Stimulated activated CD4-positive, alpha-beta T cell treated with anti-CD3 and anti-CD28 coated beads, TNF-alpha, amount 100 ng/mL, for 48 hours (primary cell): ENCODE results near the gene DYNC2LI1.

Source experiments
- DNase-seq, 3 donors: peaks; one replicate each; pipeline ENCODE4 v3.0.0-alpha.2; 2020; ENCODE audit warnings: low read depth in 3 of 3

Gene DYNC2LI1

DNA sequence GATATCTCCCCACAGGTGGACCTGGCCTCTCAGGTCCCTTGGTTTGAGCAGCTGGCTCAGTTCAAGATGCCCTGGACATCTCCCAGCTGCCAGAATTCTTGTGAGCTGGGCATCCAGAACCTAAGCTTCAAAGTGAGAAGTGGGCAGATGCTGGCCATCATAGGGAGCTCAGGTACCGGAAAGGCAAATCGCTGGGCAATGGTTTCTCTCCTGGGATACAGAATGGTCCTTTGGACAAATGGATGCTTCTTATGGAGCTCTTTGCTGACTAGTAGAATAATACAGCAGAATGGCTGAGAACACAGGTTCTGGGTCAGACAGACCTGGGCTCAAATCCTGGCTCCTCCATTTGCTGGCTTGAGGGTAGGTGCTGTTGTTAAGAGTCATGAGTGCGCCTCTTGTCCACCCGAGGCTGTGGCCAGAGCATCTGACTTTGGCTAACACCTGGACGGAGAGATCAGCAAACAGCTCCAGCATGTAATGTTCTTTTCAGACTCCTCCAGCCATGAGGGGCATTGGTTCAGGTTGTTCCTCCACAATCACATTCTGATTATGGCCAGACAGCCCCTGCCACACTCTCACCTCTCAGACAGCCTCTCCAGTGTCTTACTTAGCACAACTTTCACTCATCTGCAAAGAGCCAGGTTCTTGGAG, 72.4 kb downstream of the DYNC2LI1 start:
- no peak for DNase-seq

DNA sequence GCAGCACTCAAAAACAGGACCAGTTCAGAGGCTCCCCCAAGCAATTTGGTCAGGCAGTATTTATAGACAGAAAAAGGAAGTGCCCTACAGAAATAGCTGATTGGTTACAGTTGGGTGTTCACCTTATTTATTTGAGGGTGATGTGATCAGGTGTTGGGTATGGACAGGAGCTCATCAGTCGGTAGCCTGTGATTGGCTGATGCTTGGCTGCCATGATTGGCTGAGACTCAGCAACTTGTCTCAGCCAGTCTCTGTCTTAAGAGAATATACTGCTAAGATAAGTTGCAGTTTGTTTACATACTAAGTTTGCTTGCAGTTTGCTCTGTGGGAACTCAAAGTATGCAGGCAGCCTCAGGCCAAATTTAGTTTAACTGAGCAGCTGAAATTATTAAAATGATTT, 74.4 kb downstream of the DYNC2LI1 start:
- DNase-seq, result no peak

DNA sequence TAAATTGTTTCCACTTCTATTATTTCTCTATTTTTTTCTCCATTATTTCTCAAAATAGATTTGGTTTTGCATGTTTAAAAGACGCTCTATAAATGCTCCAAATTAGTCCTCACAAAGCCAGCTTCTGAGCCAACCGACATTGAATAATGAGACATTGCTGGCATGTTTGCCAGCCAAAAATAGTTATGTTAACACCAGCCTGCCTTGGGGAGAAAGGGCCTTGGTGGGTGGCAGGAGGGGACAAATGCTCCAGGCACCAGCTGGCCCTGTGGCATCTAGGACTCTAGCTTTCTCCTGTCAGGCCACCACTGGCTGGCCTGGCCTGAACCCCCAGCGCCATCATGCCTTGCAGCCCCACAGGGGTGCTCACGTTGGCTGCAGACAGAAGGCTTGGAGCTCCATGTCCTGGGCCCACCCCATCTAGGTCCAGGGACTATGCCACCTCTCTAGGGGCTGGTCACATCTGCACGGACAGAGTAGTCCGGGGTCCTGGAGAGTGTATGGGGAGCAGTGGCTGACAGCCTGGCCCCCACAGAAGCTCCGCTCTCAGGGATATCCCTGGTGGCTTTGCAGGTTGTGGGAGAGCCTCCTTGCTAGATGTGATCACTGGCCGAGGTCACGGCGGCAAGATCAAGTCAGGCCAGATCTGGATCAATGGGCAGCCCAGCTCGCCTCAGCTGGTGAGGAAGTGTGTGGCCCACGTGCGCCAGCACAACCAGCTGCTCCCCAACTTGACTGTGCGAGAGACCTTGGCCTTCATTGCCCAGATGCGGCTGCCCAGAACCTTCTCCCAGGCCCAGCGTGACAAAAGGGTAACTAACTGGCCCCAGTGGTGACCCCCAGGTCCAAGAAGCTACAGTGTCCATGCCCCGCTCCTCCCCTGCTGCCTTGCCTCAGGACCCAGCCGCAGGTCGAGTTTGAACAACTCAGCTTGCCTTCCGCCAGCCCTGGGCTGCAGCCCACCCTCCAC, 77.5 kb downstream of the DYNC2LI1 start:
- no peak for DNase-seq

DNA sequence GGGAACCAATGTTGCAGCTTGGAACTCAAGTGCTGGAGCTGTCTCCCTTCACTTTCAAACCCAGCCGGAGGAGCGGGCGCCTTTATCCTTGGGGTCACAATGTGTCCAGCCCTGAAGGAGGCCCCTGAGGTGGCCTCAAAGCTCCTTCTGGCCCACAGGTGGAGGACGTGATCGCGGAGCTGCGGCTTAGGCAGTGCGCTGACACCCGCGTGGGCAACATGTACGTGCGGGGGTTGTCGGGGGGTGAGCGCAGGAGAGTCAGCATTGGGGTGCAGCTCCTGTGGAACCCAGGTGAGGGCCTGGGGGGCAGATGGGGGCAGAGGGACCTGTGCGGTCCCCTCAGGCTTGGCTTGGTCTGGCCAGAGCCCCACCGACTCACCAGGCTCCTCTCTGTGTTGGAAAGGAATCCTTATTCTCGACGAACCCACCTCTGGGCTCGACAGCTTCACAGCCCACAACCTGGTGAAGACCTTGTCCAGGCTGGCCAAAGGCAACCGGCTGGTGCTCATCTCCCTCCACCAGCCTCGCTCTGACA, 78.4 kb downstream of the DYNC2LI1 start:
- no peak for DNase-seq

DNA sequence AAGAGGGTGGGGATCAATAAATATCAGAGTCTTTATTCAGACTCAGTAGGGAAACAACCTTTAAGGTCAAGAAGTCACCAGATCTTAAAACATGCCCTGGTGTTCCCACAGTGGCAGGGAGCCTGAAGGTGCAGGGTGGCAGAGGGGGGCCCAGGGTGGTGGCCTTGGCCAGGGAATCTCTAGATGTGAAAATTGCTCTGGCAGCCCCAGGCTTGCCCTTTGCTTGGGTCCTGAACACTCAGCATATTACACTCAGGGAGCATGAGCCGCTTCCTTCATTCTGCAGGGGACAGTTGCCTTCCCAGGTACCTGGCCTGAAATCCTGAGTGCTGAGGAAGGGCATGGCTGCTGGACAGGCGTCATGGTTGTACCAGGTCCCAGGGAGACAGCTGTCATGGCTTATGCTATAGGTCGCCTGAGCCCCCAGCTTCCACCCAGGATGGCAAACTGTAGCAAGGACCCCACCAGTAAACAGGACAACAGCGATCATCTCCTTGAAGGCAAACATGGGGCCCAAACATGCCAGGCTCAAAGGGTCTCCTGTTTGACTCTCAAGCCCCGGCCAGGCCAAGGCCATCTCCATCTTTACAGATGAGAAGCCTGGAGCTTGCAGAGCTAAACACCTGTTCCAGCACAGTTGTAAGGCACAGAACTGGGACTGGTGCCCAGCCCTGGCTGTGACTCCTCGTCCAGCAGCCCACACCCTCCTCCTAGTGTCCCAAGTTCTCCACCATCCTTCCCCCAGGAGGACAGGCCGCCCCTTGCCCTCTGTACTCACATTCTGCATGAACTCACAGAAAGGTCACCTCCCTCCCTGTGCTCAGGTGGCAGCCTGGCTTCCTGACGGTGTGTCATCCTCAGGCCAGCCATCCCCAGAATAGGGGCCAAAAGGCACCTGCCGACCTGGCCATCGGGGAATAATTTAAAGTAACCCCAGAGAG, 79.6 kb downstream of the DYNC2LI1 start:
- DNase-seq, result no peak

DNA sequence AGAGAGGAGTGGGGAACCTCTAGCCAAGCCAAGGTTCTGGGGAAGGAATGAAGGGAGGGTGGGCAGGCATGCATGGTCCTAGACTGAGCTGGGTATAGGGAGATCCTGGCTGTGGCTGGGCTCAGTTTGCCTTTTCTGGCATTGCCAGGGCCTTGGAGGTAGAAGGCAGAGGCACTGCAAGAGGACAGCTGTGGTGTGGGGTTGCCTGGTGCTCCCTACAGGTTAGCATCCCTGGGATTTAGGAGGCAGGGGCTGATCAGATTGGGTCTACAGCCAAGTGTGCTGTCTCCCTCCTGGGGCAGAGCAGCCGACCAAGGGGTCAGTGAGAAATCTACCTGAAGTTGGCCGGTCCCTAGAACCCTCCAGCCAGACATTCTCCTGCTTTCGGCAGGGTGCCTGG, 80.8 kb downstream of the DYNC2LI1 start:
- no peak for DNase-seq

DNA sequence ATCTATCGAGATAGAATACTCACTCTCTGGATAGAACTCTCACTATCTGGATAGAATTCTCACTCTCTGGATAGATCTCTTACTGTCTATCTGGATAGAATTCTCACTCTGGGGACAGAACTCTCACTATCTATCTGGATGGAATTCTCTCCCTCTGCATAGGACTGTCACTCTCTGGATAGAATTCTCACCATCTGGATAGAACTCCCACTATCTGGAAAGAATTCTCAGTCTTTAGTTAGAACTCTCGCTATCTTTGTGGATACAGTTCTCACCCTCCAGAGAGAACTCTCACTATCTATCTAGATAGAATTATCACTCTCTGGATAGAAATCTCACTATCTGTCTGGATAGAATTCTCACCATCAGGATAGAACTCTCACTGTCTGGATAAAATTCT, 81.5 kb downstream of the DYNC2LI1 start:
- DNase-seq, result no peak
